Naive thymus-derived CD4-positive, alpha-beta T cell (primary cell): ENCODE data around the gene KIF26A. TPM values are rescaled to one million over a fixed set of nuclear protein-coding genes. Genes with fewer than 3 reads are reported as not detected.
A peak's percentile ranks its signal among the peaks of the same experiment; 100 is the strongest.

Source experiments
- ATAC-seq: fragments of 150-1000 bp; cut with Tn5 transposase; 2 replicates; pipeline ENCODE4 v1.10.0; 2021; ENCODE audit warnings: mild to moderate bottlenecking, moderate library complexity
- CTCF ChIA-PET: fragments of 350-600 bp; sonication (Branson Sonifier 250); formaldehyde crosslinking; loops from one replicate; lab custom pipeline; 2021; ENCODE audit warnings: antibody characterized with exemption; lab: Charles Lee
- POLR2A ChIA-PET: fragments of 350-600 bp; sonication (Branson Sonifier 250); formaldehyde crosslinking; loops from one replicate; lab custom pipeline; 2021; ENCODE audit warnings: antibody characterized with exemption, inconsistent platforms; lab: Charles Lee
- DNase-seq, 9 donors: peaks; one replicate each; pipeline versions ENCODE4 v3.0.0 to v3.0.0-alpha.2; 2020 to 2022; ENCODE audit warnings: mixed read lengths in 1 of 9
- H3K27ac ChIP-seq: one replicate; pipeline ENCODE4 v1.7.0; 2013; ENCODE audit warnings: mild to moderate bottlenecking, low read depth, low read length, moderate library complexity
- H3K27me3 ChIP-seq, 2 donors: one replicate each; pipeline ENCODE4 v1.7.0; 2013; ENCODE audit warnings: low read length in 2 of 2, mild to moderate bottlenecking in 2 of 2, moderate library complexity in 2 of 2; ENCODE audit not compliant: control insufficient read depth in 2 of 2, insufficient read depth in 2 of 2
- H3K36me3 ChIP-seq, 3 experiments: 1 replicate in 2 of 3; 2 replicates in 1 of 3; pipeline ENCODE4 v1.7.0; 2013; ENCODE audit warnings: low read length in 3 of 3, mild to moderate bottlenecking in 3 of 3, moderate library complexity in 1 of 3; ENCODE audit not compliant: insufficient read depth in 3 of 3, control insufficient read depth in 2 of 3
- H3K4me1 ChIP-seq, 2 donors: one replicate each; pipeline ENCODE4 v1.7.0; 2013; ENCODE audit warnings: low read length in 2 of 2, mild to moderate bottlenecking in 2 of 2, moderate library complexity in 1 of 2; ENCODE audit not compliant: control insufficient read depth in 2 of 2, insufficient read depth in 2 of 2
- H3K4me3 ChIP-seq: 2 replicates; pipeline ENCODE4 v1.7.0; 2013; ENCODE audit warnings: mild to moderate bottlenecking, low read length
- H3K9me3 ChIP-seq, 3 experiments: 1 replicate in 2 of 3; 2 replicates in 1 of 3; pipeline ENCODE4 v1.7.0; 2013; ENCODE audit warnings: low read length in 3 of 3; ENCODE audit not compliant: control insufficient read depth in 2 of 3
- H3K27ac Mint-ChIP-seq, 9 donors: one replicate each; pipeline ENCODE4 v1.8.0; 2020 to 2022; ENCODE audit warnings: mixed read lengths in 9 of 9, mild to moderate bottlenecking in 8 of 9, moderate library complexity in 5 of 9, inconsistent platforms in 2 of 9
- H3K27me3 Mint-ChIP-seq, 5 donors: one replicate each; pipeline ENCODE4 v1.8.0; 2021 to 2022; ENCODE audit warnings: mixed read lengths in 5 of 5, mild to moderate bottlenecking in 1 of 5
- H3K36me3 Mint-ChIP-seq, 5 donors: one replicate each; pipeline ENCODE4 v1.8.0; 2020 to 2022; ENCODE audit warnings: mixed read lengths in 5 of 5, mild to moderate bottlenecking in 3 of 5, inconsistent platforms in 1 of 5
- H3K4me1 Mint-ChIP-seq, 7 donors: one replicate each; pipeline ENCODE4 v1.8.0; 2020 to 2022; ENCODE audit warnings: mixed read lengths in 7 of 7, mild to moderate bottlenecking in 3 of 7, inconsistent platforms in 1 of 7
- H3K4me3 Mint-ChIP-seq, 10 donors: one replicate each; pipeline ENCODE4 v1.8.0; 2020 to 2022; ENCODE audit warnings: mild to moderate bottlenecking in 10 of 10, mixed read lengths in 10 of 10, moderate library complexity in 6 of 10, inconsistent platforms in 2 of 10
- H3K9me3 Mint-ChIP-seq, 11 donors: one replicate each; pipeline ENCODE4 v1.8.0; 2020 to 2022; ENCODE audit warnings: mixed read lengths in 11 of 11, mild to moderate bottlenecking in 4 of 11, inconsistent platforms in 1 of 11, moderate library complexity in 1 of 11
- intact Hi-C, 2 donors: fragments of 100-400 bp; cut with micrococcal nuclease; formaldehyde crosslinking; loops; one replicate each; pipeline ENCODE4 v1.15.1; 2023
- polyA plus RNA-seq, 2 donors: library from polyadenylated mRNA; unstranded; fragments of 300-500 nt; fragmentation: Illumina TruSeq; gene quantifications; one replicate each; pipeline ENCODE4 v1.2.3, GENCODE V29; 2021
- total RNA-seq, 6 experiments: library from RNA in 5 of 6; stranded (reverse) in 5 of 6; gene quantifications; 1 replicate in 5 of 6; 2 replicates in 1 of 6; pipeline ENCODE4 v1.2.3 and lab custom pipeline; 2021 to 2026

The KIF26A gene
- total and polyA plus RNA-seq, 7 experiments from 2014 or later, result 0.13 to 0.53 (median 0.17) TPM; not detected in 4

GRCh38 chr14:104096751-104097700 lies 41.4 kb upstream of the KIF26A start:
- Histone ChIP-seq H3K27me3 (no peaks in the 10 kb centered on the region), H3K27ac (no peak overlapping the region), H3K9me3 (no peaks in the 10 kb centered on the region), H3K4me3 (no peak overlapping the region), H3K36me3 (no peaks in the 10 kb centered on the region), H3K4me1 (peaks cover 0 to 7% of the 10 kb centered on the region in 2 donors)
- CTCF ChIA-PET, result interaction anchor here (1.6 kb wide), 1 partner anchor 19 kb away, joined by 3 read pairs; no protein-coding TSS in a partner anchor
- Mint-ChIP-seq H3K36me3 (no peaks in the 10 kb centered on the region), H3K9me3 (no peaks in the 10 kb centered on the region), H3K27ac (no peak overlapping the region), H3K4me1 (peaks cover 0 to 6% (median 3%) of the 10 kb centered on the region in 7 donors), H3K4me3 (no peak overlapping the region), H3K27me3 (no peaks in the 10 kb centered on the region)
- intact Hi-C loops, result no loop called here
- DNase-seq (no peak), ATAC-seq (no peak)
- POLR2A ChIA-PET, result no interaction called here

GRCh38 chr14:104098272-104099095 lies 39.9 kb upstream of the KIF26A start:
- no peaks in the 10 kb centered on the region for H3K27me3 ChIP-seq
- Mint-ChIP-seq H3K9me3 (no peaks in the 10 kb centered on the region), H3K4me1 (peaks cover 0 to 6% (median 3%) of the 10 kb centered on the region in 7 donors), H3K27me3 (no peaks in the 10 kb centered on the region), H3K36me3 (no peaks in the 10 kb centered on the region), H3K4me3 (no peak overlapping the region), H3K27ac (no peak overlapping the region)
- CTCF ChIA-PET, result interaction anchor here (1.6 kb wide), 1 partner anchor 21 kb away, joined by 3 read pairs; no protein-coding TSS in a partner anchor
- H3K27ac ChIP-seq, result no peak overlapping the region
- intact Hi-C loops, result no loop called here
- H3K4me1 ChIP-seq, result peaks cover 0 to 7% of the 10 kb centered on the region in 2 donors
- ATAC-seq (no peak), DNase-seq (peak in 1 of 9 donors; percentile 2)
- POLR2A ChIA-PET, result no interaction called here
- H3K4me3 ChIP-seq, result no peak overlapping the region
- H3K9me3 ChIP-seq, result no peaks in the 10 kb centered on the region
- no peaks in the 10 kb centered on the region for H3K36me3 ChIP-seq

GRCh38 chr14:104099096-104100041 lies 39.0 kb upstream of the KIF26A start:
- Histone ChIP-seq H3K36me3 (no peaks in the 10 kb centered on the region), H3K27ac (no peak overlapping the region), H3K4me1 (peaks cover 0 to 5% of the 10 kb centered on the region in 2 donors), H3K27me3 (no peaks in the 10 kb centered on the region), H3K4me3 (no peak overlapping the region), H3K9me3 (no peaks in the 10 kb centered on the region)
- Mint-ChIP-seq H3K9me3 (no peaks in the 10 kb centered on the region), H3K27me3 (no peaks in the 10 kb centered on the region), H3K4me1 (peaks cover 0 to 3% (median 2%) of the 10 kb centered on the region in 7 donors), H3K27ac (no peak overlapping the region), H3K4me3 (no peak overlapping the region), H3K36me3 (no peaks in the 10 kb centered on the region)
- intact Hi-C loops, result no loop called here
- DNase-seq (peak in 1 of 9 donors; percentile 5), ATAC-seq (no peak)
- POLR2A ChIA-PET, result no interaction called here
- CTCF ChIA-PET, result no interaction called here

- H3K36me3 ChIP-seq, result no peaks in the 10 kb centered on the region
- ChIA-PET CTCF (no interaction called here), POLR2A (no interaction called here)
- no peak overlapping the region for H3K27ac ChIP-seq
- DNase-seq (peak in 1 of 9 donors; percentile 6), ATAC-seq (no peak)
- Mint-ChIP-seq H3K27me3 (no peaks in the 10 kb centered on the region), H3K9me3 (no peaks in the 10 kb centered on the region), H3K4me1 (no peaks in the 10 kb centered on the region), H3K27ac (no peak overlapping the region), H3K4me3 (no peak overlapping the region), H3K36me3 (no peaks in the 10 kb centered on the region)
- no peaks in the 10 kb centered on the region for H3K9me3 ChIP-seq
- intact Hi-C loops, result no loop called here
- no peaks in the 10 kb centered on the region for H3K4me1 ChIP-seq
- no peak overlapping the region for H3K4me3 ChIP-seq
- no peaks in the 10 kb centered on the region for H3K27me3 ChIP-seq
Measured at GRCh38 chr14:104100171-104101085, 38.0 kb upstream of the KIF26A start.

GRCh38 chr14:104101086-104101621 lies 37.2 kb upstream of the KIF26A start:
- Mint-ChIP-seq H3K9me3 (no peaks in the 10 kb centered on the region), H3K27ac (no peak overlapping the region), H3K36me3 (no peaks in the 10 kb centered on the region), H3K4me1 (no peaks in the 10 kb centered on the region), H3K27me3 (no peaks in the 10 kb centered on the region), H3K4me3 (no peak overlapping the region)
- ChIA-PET POLR2A (no interaction called here), CTCF (no interaction called here)
- ATAC-seq (no peak), DNase-seq (peak in 1 of 9 donors; percentile 4)
- Histone ChIP-seq H3K36me3 (no peaks in the 10 kb centered on the region), H3K4me3 (no peak overlapping the region), H3K9me3 (no peaks in the 10 kb centered on the region), H3K27ac (no peak overlapping the region), H3K4me1 (no peaks in the 10 kb centered on the region), H3K27me3 (no peaks in the 10 kb centered on the region)
- intact Hi-C loops, result no loop called here
